ENCODE data around the gene EARS2.

GRCh38 chr16:23532448-23532847 lies 24.7 kb downstream of the EARS2 start:
- TF ChIP-seq CTCF (optimal IDR thresholded peaks at IDR 0.05 in 1 of 3, IDR thresholded peaks at IDR 0.05 in 1 of 3, conservative IDR thresholded peaks at IDR 0.05 in 1 of 3; ENCODE audit: extremely low read depth in 1 of 3, insufficient read depth in 2 of 3, low read length in 3 of 3) (no peak), EZH2 (IDR thresholded peaks at IDR 0.05; ENCODE audit: low read length) (no peak)
